GM23248 (cell line): ENCODE measurements around the gene MEMO1. TPM values are rescaled to one million over a fixed set of nuclear protein-coding genes. Genes with fewer than 3 reads are reported as not detected.
A peak's percentile ranks its signal among the peaks of the same experiment; 100 is the strongest.

Experiments used
- DNase-seq: peaks from one replicate; pipeline ENCODE4 v3.0.0-alpha.2; 2015
- H2AFZ ChIP-seq: fragments of 200-600 bp; sonication (generic); 2 replicates; pipeline ENCODE4 v1.6.1; 2016; ENCODE audit warnings: antibody characterized with exemption
- H3F3A ChIP-seq: fragments of 200-600 bp; sonication (generic); 2 replicates; pipeline ENCODE4 v1.6.1; 2016; ENCODE audit warnings: mild to moderate bottlenecking, antibody characterized with exemption, mixed run types; ENCODE audit not compliant: insufficient read depth
- H3K27ac ChIP-seq: fragments of 200-600 bp; sonication (generic); 2 replicates; pipeline ENCODE4 v1.5.1; 2016; ENCODE audit warnings: mild to moderate bottlenecking
- H3K27me3 ChIP-seq: fragments of 200-600 bp; sonication (generic); replicated peaks from 2 replicates; pipeline ENCODE4 v1.6.1; 2016; ENCODE audit warnings: mild to moderate bottlenecking; ENCODE audit not compliant: insufficient read depth
- H3K36me3 ChIP-seq: fragments of 200-600 bp; sonication (generic); 2 replicates; pipeline ENCODE4 v1.6.1; 2016; ENCODE audit warnings: low read depth, mild to moderate bottlenecking
- H3K4me1 ChIP-seq: fragments of 200-600 bp; sonication (generic); 2 replicates; pipeline ENCODE4 v1.6.1; 2016; ENCODE audit warnings: mild to moderate bottlenecking; ENCODE audit not compliant: insufficient read depth
- H3K4me2 ChIP-seq: fragments of 200-600 bp; sonication (generic); one replicate; pipeline ENCODE4 v1.6.1; 2016; ENCODE audit warnings: mild to moderate bottlenecking; ENCODE audit not compliant: unreplicated experiment
- H3K4me3 ChIP-seq: fragments of 200-600 bp; sonication (generic); 2 replicates; pipeline ENCODE4 v1.5.1; 2016; ENCODE audit warnings: mild to moderate bottlenecking
- H3K79me2 ChIP-seq: fragments of 200-600 bp; sonication (generic); 2 replicates; pipeline ENCODE4 v1.6.1; 2016; ENCODE audit warnings: mild to moderate bottlenecking; ENCODE audit not compliant: insufficient read depth
- H3K9ac ChIP-seq: fragments of 200-600 bp; sonication (generic); 2 replicates; pipeline ENCODE4 v1.6.1; 2016; ENCODE audit warnings: mild to moderate bottlenecking
- H3K9me2 ChIP-seq: fragments of 200-600 bp; sonication (generic); 2 replicates; pipeline ENCODE4 v1.6.1; 2016; ENCODE audit warnings: mixed run types, mild to moderate bottlenecking, moderate library complexity; ENCODE audit not compliant: insufficient read depth
- H3K9me3 ChIP-seq: fragments of 200-600 bp; sonication (generic); one replicate; pipeline ENCODE4 v1.6.1; 2017; ENCODE audit warnings: low read depth
- H4K20me1 ChIP-seq: fragments of 200-600 bp; sonication (generic); 2 replicates; pipeline ENCODE4 v1.6.0; 2016; ENCODE audit not compliant: insufficient read depth
- EZH2 ChIP-seq: fragments of 200-600 bp; sonication (generic); IDR thresholded peaks from 2 replicates; pipeline ENCODE4 v1.6.1; 2018; ENCODE audit warnings: antibody characterized with exemption, mild to moderate bottlenecking; ENCODE audit not compliant: insufficient read depth, poor library complexity, severe bottlenecking
- EZH2phosphoT487 ChIP-seq: fragments of 200-600 bp; sonication (generic); IDR thresholded peaks from 2 replicates; pipeline ENCODE4 v1.6.1; 2018; ENCODE audit warnings: antibody characterized with exemption, moderate library complexity, mild to moderate bottlenecking, low read depth; ENCODE audit not compliant: insufficient read depth
- WGBS, 2 experiments: methylation state at CpG; one replicate each; pipeline ENCODE4 v1.1.6; 2015 to 2017; ENCODE audit warnings: low lambda C conversion rate in 2 of 2, low coverage in 1 of 2; ENCODE audit errors: missing lambda C conversion rate in 2 of 2; 5-methylcytosine and 5-hydroxymethylcytosine counted together
- in situ Hi-C: fragments of 300-500 bp; cut with MboI; formaldehyde crosslinking; loops from 2 replicates; pipeline ENCODE4 v1.15.0; 2020
- polyA plus RNA-seq: library from polyadenylated mRNA; unstranded; fragments of >200 nt; fragmentation: Nextera tagmentation; extraction: Ambion mirVana; gene quantifications from 2 replicates; pipeline ENCODE4 v1.2.1, GENCODE V29; 2016
- total RNA-seq: library from RNA; depleted of rRNA; stranded (reverse); fragments of >200 nt; shearing (Covaris generic); gene quantifications from 2 replicates; pipeline ENCODE4 v1.2.3, GENCODE V29; 2014

The MEMO1 gene
- total and polyA plus RNA-seq, 2 experiments from 2014 or later: 36.2 to 46.3 TPM

DNA sequence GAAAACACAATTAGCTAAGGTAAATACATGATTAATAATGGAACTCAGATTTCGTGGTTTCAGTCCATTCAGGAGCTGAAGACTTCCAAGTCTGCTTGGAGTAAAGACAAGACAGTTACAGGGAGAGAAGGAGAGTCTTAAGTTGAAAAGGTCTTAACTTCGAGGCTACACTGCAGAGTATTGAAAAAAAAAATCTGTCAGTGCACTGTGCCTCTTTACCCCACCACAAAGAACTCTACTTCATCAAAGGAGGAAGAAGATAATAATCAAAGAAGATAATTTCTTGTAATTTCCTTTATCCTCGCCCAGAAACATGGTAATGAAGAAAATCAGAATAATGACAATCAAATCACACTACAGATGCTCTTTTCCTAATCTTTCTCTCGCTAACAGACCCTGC, 75.4 kb downstream of the MEMO1 start:
- Histone ChIP-seq H2AFZ (no peak overlapping the region), H3K9ac (no peak overlapping the region), H3K9me3 (no peaks in the 10 kb centered on the region), H3K4me2 (no peak overlapping the region), H4K20me1 (0 out of 2 replicates have a peak, but pooled peaks cover 5% of the 10 kb centered on the region), H3K9me2 (no peaks in the 10 kb centered on the region), H3K36me3 (no peaks in the 10 kb centered on the region; the same call in 1 of the 2 replicates), H3K79me2 (peaks cover 90% of the 10 kb centered on the region), H3K4me3 (no peak overlapping the region), H3K27ac (no peak overlapping the region), H3F3A (peaks cover 4% of the 10 kb centered on the region; the same call in 1 of the 2 replicates), H3K27me3 (no peaks in the 10 kb centered on the region), H3K4me1 (peaks cover 10% of the 10 kb centered on the region; the same call in 1 of the 2 replicates)
- WGBS, 2 experiments: 82 to 86% methylated on average over 4 of the region's 4 CpGs
- TF ChIP-seq EZH2 (no peak), EZH2phosphoT487 (no peak)
- no peak for DNase-seq
- in situ Hi-C loops: no loop called here

DNA sequence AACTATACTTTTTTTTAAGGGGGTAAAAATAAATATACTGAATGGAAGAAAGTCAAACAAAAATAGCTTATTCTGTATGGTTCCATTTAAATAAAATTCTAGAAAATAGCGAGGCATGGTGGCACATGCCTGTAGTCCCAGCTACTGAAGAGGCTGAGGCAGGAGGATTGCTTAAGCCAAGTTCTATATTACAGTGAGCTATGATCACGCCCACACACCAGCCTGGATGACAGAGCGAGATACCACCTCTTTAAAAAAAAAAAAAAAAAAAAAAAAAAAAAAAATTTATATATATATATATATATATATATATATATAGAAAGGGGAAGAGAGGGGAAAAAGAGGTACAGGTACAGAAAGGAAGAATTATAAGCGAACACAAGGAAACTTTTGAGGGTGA, 77.7 kb downstream of the MEMO1 start:
- no peak for TF ChIP-seq EZH2phosphoT487
- TF ChIP-seq EZH2: no peak
- H2AFZ ChIP-seq: no peak overlapping the region

DNA sequence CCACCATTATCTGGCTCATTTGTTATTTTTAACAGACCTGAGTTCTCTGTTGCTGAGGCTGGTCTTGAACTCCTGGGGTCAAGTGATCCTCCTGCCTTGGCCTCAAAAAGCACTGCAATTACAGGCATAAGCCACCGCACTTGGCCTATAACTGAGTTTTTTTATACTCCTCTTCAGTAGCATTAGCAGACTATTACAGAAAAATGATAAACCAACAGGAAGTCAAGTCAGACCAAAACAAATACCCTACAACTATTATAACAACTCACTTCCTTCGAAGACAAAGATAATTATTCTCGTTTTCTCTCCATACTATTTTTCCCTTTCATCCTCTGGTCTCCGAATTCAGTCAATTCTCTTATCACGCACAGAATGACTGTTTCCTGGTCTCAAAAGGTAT, 78.2 kb downstream of the MEMO1 start:
- WGBS, 2 experiments: 98% methylated on average over 5 of the region's 5 CpGs
- Histone ChIP-seq H2AFZ (no peak overlapping the region), H3K79me2 (peaks cover 79% of the 10 kb centered on the region), H3K4me1 (peaks cover 4% of the 10 kb centered on the region; the same call in 1 of the 2 replicates), H3K36me3 (no peaks in the 10 kb centered on the region; the same call in 1 of the 2 replicates), H3K4me2 (no peak overlapping the region), H3K27me3 (no peaks in the 10 kb centered on the region), H4K20me1 (0 out of 2 replicates have a peak, but pooled peaks cover 5% of the 10 kb centered on the region), H3K27ac (no peak overlapping the region), H3K9me3 (no peaks in the 10 kb centered on the region), H3K9me2 (no peaks in the 10 kb centered on the region), H3K9ac (no peak overlapping the region), H3K4me3 (no peak overlapping the region), H3F3A (peaks cover 4% of the 10 kb centered on the region; the same call in 1 of the 2 replicates)
- in situ Hi-C loops: no loop called here
- TF ChIP-seq EZH2phosphoT487: no peak
- TF ChIP-seq EZH2: no peak
- DNase-seq: no peak

More for the DNA sequence above, 77.7 kb downstream of the MEMO1 start:
- no peaks in the 10 kb centered on the region for H3K9me2 ChIP-seq
- 93 to 94% methylated on average over 4 of the region's 4 CpGs for WGBS, 2 experiments
- peaks cover 84% of the 10 kb centered on the region for H3K79me2 ChIP-seq
- H3K4me2 ChIP-seq: no peak overlapping the region
- H3K4me1 ChIP-seq: peaks cover 9% of the 10 kb centered on the region; the same call in 1 of the 2 replicates
- in situ Hi-C loops: no loop called here
- H3K9me3 ChIP-seq: no peaks in the 10 kb centered on the region
- no peak overlapping the region for H3K4me3 ChIP-seq
- 0 out of 2 replicates have a peak, but pooled peaks cover 5% of the 10 kb centered on the region for H4K20me1 ChIP-seq
- no peaks in the 10 kb centered on the region for H3K27me3 ChIP-seq
- H3K36me3 ChIP-seq: no peaks in the 10 kb centered on the region; the same call in 1 of the 2 replicates
- peak; percentile 14 for DNase-seq
- H3K27ac ChIP-seq: no peak overlapping the region
- peaks cover 4% of the 10 kb centered on the region; the same call in 1 of the 2 replicates for H3F3A ChIP-seq
- H3K9ac ChIP-seq: no peak overlapping the region

DNA sequence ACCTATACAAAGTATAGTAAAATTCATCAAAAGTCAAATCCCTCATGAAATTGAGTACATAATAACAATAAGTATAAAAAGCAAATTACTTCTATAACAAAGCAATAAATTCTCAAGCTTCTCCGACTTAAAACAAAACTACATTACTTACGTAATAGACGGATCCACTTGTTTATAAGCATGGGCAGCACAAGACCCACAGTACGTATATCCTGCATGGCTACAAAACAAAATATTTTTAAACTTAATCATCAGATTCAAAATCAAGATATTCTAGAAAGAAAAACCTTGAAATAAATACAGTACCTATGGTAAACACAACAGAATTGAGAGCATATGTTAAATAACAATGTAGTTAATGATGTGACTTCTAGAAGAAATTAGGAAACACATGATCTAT, 78.9 kb downstream of the MEMO1 start:
- in situ Hi-C loops: no loop called here
- H3K4me2 ChIP-seq: no peak overlapping the region
- no peak overlapping the region for H2AFZ ChIP-seq
- TF ChIP-seq EZH2phosphoT487 (no peak), EZH2 (no peak)
- H3K36me3 ChIP-seq: no peaks in the 10 kb centered on the region; the same call in 1 of the 2 replicates
- H3F3A ChIP-seq: peaks cover 4% of the 10 kb centered on the region; the same call in 1 of the 2 replicates
- H3K9me2 ChIP-seq: no peaks in the 10 kb centered on the region
- DNase-seq: no peak
- no peak overlapping the region for H3K9ac ChIP-seq
- no peak overlapping the region for H3K27ac ChIP-seq
- H3K27me3 ChIP-seq: no peaks in the 10 kb centered on the region
- no peaks in the 10 kb centered on the region for H3K4me1 ChIP-seq
- 94 to 95% methylated on average over 4 of the region's 4 CpGs for WGBS, 2 experiments
- H3K79me2 ChIP-seq: peaks cover 73% of the 10 kb centered on the region
- 0 out of 2 replicates have a peak, but pooled peaks cover 5% of the 10 kb centered on the region for H4K20me1 ChIP-seq
- no peak overlapping the region for H3K4me3 ChIP-seq
- no peaks in the 10 kb centered on the region for H3K9me3 ChIP-seq

DNA sequence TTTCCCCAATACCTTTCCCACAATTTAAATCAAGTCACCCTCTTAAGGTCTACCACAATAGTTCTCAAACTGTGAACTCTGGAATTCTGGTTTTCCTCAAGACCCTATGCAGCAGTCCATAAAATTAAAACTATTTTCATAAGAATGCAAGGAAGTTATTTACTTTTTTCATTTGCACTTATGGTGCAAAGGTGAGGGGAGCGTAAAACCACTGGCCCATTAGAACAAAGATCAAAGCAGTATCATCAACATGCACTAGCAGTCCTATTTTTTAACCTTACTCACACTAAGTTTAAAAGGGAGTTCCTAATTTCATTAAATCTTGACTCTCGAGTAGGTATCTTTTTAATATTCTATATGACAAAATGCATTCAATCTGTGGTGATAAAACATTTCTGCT, 85.3 kb downstream of the MEMO1 start:
- 95 to 97% methylated on average over 2 of the region's 2 CpGs for WGBS, 2 experiments

More for the DNA sequence above, 85.3 kb downstream of the MEMO1 start:
- Histone ChIP-seq H3K4me3 (no peak overlapping the region), H3K9ac (no peak overlapping the region), H3K4me1 (no peaks in the 10 kb centered on the region), H2AFZ (no peak overlapping the region), H3K79me2 (peaks cover 33% of the 10 kb centered on the region; the same call in 1 of the 2 replicates), H3K27ac (no peak overlapping the region), H3K36me3 (0 out of 2 replicates have a peak, but pooled peaks cover 7% of the 10 kb centered on the region), H3F3A (no peaks in the 10 kb centered on the region), H3K27me3 (no peaks in the 10 kb centered on the region), H3K4me2 (no peak overlapping the region), H3K9me2 (no peaks in the 10 kb centered on the region), H3K9me3 (no peaks in the 10 kb centered on the region), H4K20me1 (no peaks in the 10 kb centered on the region)
- DNase-seq: no peak
- no peak for TF ChIP-seq EZH2phosphoT487
- no peak for TF ChIP-seq EZH2
- in situ Hi-C loops: no loop called here
